ENCODE data around the gene SLC40A1.

Gene SLC40A1

DNA sequence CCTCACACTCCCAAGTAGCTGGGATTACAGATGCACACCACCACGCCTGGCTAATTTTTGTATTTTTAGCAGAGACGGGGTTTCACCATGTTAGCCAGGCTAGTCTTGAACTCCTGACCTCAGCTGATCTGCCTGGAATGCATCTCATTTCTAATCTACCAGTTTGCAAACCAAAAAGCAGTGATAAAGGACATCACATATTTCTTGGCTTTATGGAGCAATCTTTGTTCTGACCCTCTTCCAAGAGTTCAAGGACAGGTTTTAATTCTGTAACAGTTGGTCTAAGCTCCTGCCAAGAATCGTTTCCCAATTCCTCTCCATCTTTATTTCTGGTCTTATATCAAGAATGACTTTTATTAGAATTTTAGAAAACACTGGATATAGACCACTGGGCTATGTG lies 67.7 kb downstream of the SLC40A1 start:
- no peak for DNase-seq (ENCODE audit: low spot score)

DNA sequence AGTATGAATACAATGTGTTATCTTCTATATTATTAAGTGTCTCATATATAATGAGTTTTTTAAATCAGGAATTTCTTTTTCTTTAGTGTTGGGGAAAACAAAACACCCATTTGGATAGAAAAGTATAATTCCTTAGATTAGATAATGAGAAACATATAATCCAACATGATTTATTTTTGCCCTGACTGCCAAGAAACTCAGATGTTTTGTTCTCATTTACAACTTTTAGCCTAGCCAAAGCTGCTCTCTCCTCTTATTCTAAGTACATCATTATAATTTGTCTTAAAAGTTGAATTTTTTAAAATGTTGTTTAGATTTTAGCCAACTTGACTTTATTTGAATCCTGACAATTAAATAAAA lies 68.6 kb downstream of the SLC40A1 start:
- DNase-seq (ENCODE audit: low spot score) = no peak

DNA sequence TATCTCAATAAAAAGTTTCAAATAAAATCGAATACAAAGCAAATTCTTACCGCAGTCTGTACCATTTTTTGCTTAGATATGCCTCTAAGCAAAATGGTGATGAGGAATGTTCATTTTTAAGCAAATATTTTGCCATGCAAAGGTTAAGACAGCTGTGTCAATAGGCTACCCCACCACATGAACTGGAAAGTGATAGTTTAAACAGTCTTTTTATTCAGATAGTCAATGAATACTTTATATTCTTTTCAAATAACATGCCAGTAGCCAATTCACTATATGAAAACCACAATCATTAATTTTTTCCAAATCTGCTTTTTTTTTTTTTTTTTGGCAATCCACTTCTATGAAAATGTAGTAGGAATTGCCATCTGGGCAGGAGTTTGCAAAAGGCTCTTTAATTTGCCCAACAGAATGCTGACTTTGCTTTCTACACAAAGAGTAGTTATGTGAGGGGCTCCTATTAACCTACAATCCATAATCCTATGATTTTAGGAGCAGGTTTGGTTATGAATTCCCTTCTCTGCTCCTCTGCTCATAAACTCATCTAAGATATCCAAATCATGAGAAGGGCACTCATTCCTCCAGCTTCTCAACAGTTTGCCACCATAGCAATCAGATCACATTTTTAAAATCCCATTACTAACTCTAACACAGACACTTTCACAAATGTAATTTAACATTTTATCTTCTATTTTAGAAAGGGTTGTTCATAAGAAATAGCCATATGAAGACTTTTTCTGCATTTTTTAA lies 69.2 kb downstream of the SLC40A1 start:
- no peak for DNase-seq (ENCODE audit: low spot score)

Data from cerebellar cortex (tissue), 1 donor.